H9 (cell line): Measurements from ENCODE around the gene TMEM30B. TPM values are rescaled to one million over a fixed set of nuclear protein-coding genes. Genes with fewer than 3 reads are reported as not detected.

ENCODE experiments used
- DNase-seq: peaks from one replicate; pipeline ENCODE4 v3.0.0-alpha.2; 2017
- H2AFZ ChIP-seq: one replicate; pipeline ENCODE4 v1.6.1; 2013; ENCODE audit warnings: mild to moderate bottlenecking, low read length, control low read depth, moderate library complexity
- H2AK5ac ChIP-seq: 2 replicates; pipeline ENCODE4 v1.6.1; 2013; ENCODE audit warnings: low read length, control low read depth, mixed read lengths; ENCODE audit not compliant: insufficient read length
- H2BK120ac ChIP-seq: one replicate; pipeline ENCODE4 v1.6.1; 2013; ENCODE audit warnings: low read depth, mild to moderate bottlenecking, low read length, control low read depth, inconsistent platforms; ENCODE audit not compliant: poor library complexity, severe bottlenecking
- H2BK12ac ChIP-seq: 2 replicates; pipeline ENCODE4 v1.6.1; 2013; ENCODE audit warnings: low read length, control low read depth, mixed read lengths, low read depth; ENCODE audit not compliant: insufficient read length
- H2BK15ac ChIP-seq: 2 replicates; pipeline ENCODE4 v1.6.1; 2013; ENCODE audit warnings: low read depth, low read length, control low read depth
- H2BK20ac ChIP-seq: one replicate; pipeline ENCODE4 v1.6.1; 2013; ENCODE audit warnings: low read depth, mild to moderate bottlenecking, low read length, control low read depth, inconsistent platforms; ENCODE audit not compliant: poor library complexity, severe bottlenecking
- H2BK5ac ChIP-seq: 2 replicates; pipeline ENCODE4 v1.6.1; 2013; ENCODE audit warnings: low read length, control low read depth, mixed read lengths; ENCODE audit not compliant: insufficient read length
- H3K14ac ChIP-seq: 2 replicates; pipeline ENCODE4 v1.6.1; 2013; ENCODE audit warnings: low read length, control low read depth; ENCODE audit not compliant: insufficient read depth
- H3K18ac ChIP-seq: 2 replicates; pipeline ENCODE4 v1.6.1; 2013; ENCODE audit warnings: low read depth, mild to moderate bottlenecking, mixed read lengths, low read length, control low read depth; ENCODE audit not compliant: insufficient read length
- H3K23ac ChIP-seq: 2 replicates; pipeline ENCODE4 v1.6.1; 2013; ENCODE audit warnings: low read length, control low read depth, mixed read lengths, low read depth; ENCODE audit not compliant: insufficient read length
- H3K23me2 ChIP-seq: 2 replicates; pipeline ENCODE4 v1.6.1; 2013; ENCODE audit warnings: low read depth, mild to moderate bottlenecking, mixed read lengths, low read length, control low read depth; ENCODE audit not compliant: insufficient read length, poor library complexity, severe bottlenecking
- H3K27ac ChIP-seq: 2 replicates; pipeline ENCODE4 v1.5.1; 2013; ENCODE audit warnings: low read length, control low read depth, mixed read lengths, low read depth; ENCODE audit not compliant: insufficient read length
- H3K27me3 ChIP-seq: 2 replicates; pipeline ENCODE4 v1.6.1; 2013; ENCODE audit warnings: low read length, control low read depth, inconsistent platforms; ENCODE audit not compliant: insufficient read depth
- H3K4ac ChIP-seq: 2 replicates; pipeline ENCODE4 v1.6.1; 2013; ENCODE audit warnings: low read depth, mild to moderate bottlenecking, control low read depth, inconsistent platforms, low read length, moderate library complexity
- H3K4me1 ChIP-seq: 2 replicates; pipeline ENCODE4 v1.6.1; 2013; ENCODE audit warnings: low read length, control low read depth, inconsistent platforms; ENCODE audit not compliant: insufficient read depth
- H3K4me2 ChIP-seq: 2 replicates; pipeline ENCODE4 v1.6.1; 2013; ENCODE audit warnings: low read length, control low read depth, mixed read lengths; ENCODE audit not compliant: insufficient read length, insufficient read depth
- H3K56ac ChIP-seq: 2 replicates; pipeline ENCODE4 v1.6.1; 2013; ENCODE audit warnings: low read depth, mild to moderate bottlenecking, mixed read lengths, low read length, control low read depth; ENCODE audit not compliant: insufficient read length
- H3K79me1 ChIP-seq: 2 replicates; pipeline ENCODE4 v1.6.1; 2013; ENCODE audit warnings: low read depth, mild to moderate bottlenecking, moderate library complexity, low read length, control low read depth, inconsistent platforms; ENCODE audit not compliant: insufficient read depth, poor library complexity, severe bottlenecking
- H3K79me2 ChIP-seq: 2 replicates; pipeline ENCODE4 v1.6.1; 2013; ENCODE audit warnings: low read length, control low read depth, inconsistent platforms; ENCODE audit not compliant: insufficient read depth
- H3K9ac ChIP-seq: 2 replicates; pipeline ENCODE4 v1.6.1; 2013; ENCODE audit warnings: low read length, control low read depth, mixed read lengths; ENCODE audit not compliant: insufficient read length; ENCODE audit errors: extremely low read depth
- H3K9me3 ChIP-seq: one replicate; pipeline ENCODE4 v1.6.1; 2013; ENCODE audit warnings: low read depth, low read length, inconsistent platforms; ENCODE audit not compliant: control insufficient read depth
- H3T11ph ChIP-seq: one replicate; pipeline ENCODE4 v1.6.1; 2013; ENCODE audit warnings: mild to moderate bottlenecking, low read length, control low read depth, inconsistent platforms
- H4K20me1 ChIP-seq: one replicate; pipeline ENCODE4 v1.6.1; 2013; ENCODE audit not compliant: control insufficient read depth, insufficient read length, insufficient read depth
- H4K5ac ChIP-seq: 2 replicates; pipeline ENCODE4 v1.6.1; 2013; ENCODE audit warnings: low read depth, mild to moderate bottlenecking, mixed read lengths, low read length, control low read depth; ENCODE audit not compliant: insufficient read length
- H4K8ac ChIP-seq: replicated peaks from 2 replicates; pipeline ENCODE4 v1.6.1; 2013; ENCODE audit warnings: low read length, control low read depth, mixed read lengths, low read depth; ENCODE audit not compliant: insufficient read length
- H4K91ac ChIP-seq: 2 replicates; pipeline ENCODE4 v1.6.1; 2013; ENCODE audit warnings: low read depth, mild to moderate bottlenecking, moderate library complexity, mixed read lengths, low read length, control low read depth; ENCODE audit not compliant: insufficient read length
- H3K27ac Mint-ChIP-seq, 3 experiments: 2 replicates in 2 of 3; 3 replicates in 1 of 3; pipeline ENCODE4 v1.8.0; 2020 to 2021; ENCODE audit warnings: mixed read lengths in 3 of 3, mild to moderate bottlenecking in 1 of 3, moderate library complexity in 1 of 3
- H3K27me3 Mint-ChIP-seq: 2 replicates; pipeline ENCODE4 v1.8.0; 2021; ENCODE audit warnings: low read depth, mild to moderate bottlenecking, moderate library complexity, mixed read lengths
- H3K36me3 Mint-ChIP-seq, 3 experiments: 2 replicates in 2 of 3; 3 replicates in 1 of 3; pipeline ENCODE4 v1.8.0; 2020 to 2021; ENCODE audit warnings: low read depth in 3 of 3, mixed read lengths in 3 of 3; ENCODE audit not compliant: insufficient read depth in 1 of 3
- H3K4me1 Mint-ChIP-seq, 2 experiments: 2 replicates each; pipeline ENCODE4 v1.8.0; 2020; ENCODE audit warnings: mixed read lengths in 2 of 2
- H3K4me3 Mint-ChIP-seq, 2 experiments: 2 replicates in 1 of 2; 3 replicates in 1 of 2; pipeline ENCODE4 v1.8.0; 2020 to 2021; ENCODE audit warnings: mild to moderate bottlenecking in 2 of 2, mixed read lengths in 2 of 2, moderate library complexity in 1 of 2
- H3K9me3 Mint-ChIP-seq, 2 experiments: 2 replicates in 1 of 2; 3 replicates in 1 of 2; pipeline ENCODE4 v1.8.0; 2020; ENCODE audit warnings: mild to moderate bottlenecking in 2 of 2, mixed read lengths in 2 of 2, moderate library complexity in 1 of 2
- WGBS: extraction: QIAGEN DNeasy Blood & Tissue Kit; methylation state at CpG from one replicate; pipeline ENCODE4 v1.1.7; 2013; ENCODE audit warnings: missing lambda C conversion rate, low lambda C conversion rate, mixed read lengths; ENCODE audit not compliant: insufficient read length; ENCODE audit errors: extremely low coverage; 5-methylcytosine and 5-hydroxymethylcytosine counted together
- total RNA-seq: library from RNA; stranded (reverse); gene quantifications from 2 replicates; pipeline ENCODE4 v1.2.1, GENCODE V29; 2021
- TF ChIP-seq, protein P1 (sequence below): fragments of 200-600 bp; sonication (generic); conservative IDR thresholded peaks from 3 replicates; pipeline ENCODE4 v1.8.0; 2021; ENCODE audit warnings: antibody characterized with exemption, mild to moderate bottlenecking

TMEM30B gene
- total RNA-seq, 1 experiment from 2014 or later = 12.2 TPM

DNA sequence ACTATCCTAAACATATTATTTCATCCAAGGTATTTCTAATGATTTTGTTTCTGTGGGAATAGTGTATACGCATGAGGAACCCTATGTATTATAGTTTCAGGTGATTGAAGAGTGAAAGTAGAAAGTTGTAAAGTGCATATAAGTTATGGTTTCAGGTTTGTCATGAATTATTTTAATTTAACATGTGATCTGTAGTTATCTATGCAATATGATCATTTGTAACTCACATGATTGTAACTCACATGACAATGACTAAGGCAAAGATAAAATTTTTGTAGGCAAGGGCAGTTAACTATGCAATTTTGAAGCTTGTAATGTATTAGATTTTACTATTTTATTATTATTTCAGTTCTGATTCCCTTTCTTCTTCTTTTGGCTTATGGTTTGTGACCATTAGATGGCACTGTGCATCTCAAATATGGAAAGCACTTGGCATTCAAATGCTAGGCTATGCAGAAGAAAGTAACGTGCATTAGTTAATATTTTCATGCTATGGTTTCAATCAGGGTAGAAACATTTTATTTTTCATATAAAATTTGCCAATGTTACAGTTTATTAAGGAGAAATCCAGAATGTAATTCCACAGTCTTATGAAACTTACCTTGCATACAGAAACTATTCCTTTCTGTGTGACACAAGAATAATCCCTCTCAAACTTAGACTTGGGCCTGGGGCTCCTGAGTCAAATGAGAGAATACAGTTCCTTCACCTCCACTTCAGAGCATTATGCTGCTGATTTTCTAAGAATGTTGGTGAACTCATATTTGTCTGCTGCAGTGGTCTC is 15.8 kb upstream of the TMEM30B start:
- Mint-ChIP-seq H3K4me3 (no peak overlapping the region), H3K27ac (no peak overlapping the region), H3K9me3 (no peaks in the 10 kb centered on the region), H3K36me3 (no peaks in the 10 kb centered on the region), H3K27me3 (peaks cover 4% of the 10 kb centered on the region), H3K4me1 (peaks cover 32 to 35% of the 10 kb centered on the region in 2 experiments)
- Histone ChIP-seq H3K4me1 (peaks cover 5% of the 10 kb centered on the region; the same call in 1 of the 2 replicates), H2AK5ac (no peak overlapping the region), H2BK12ac (no peak overlapping the region), H3K56ac (no peak overlapping the region), H3K27me3 (no peaks in the 10 kb centered on the region), H3K23me2 (no peaks in the 10 kb centered on the region), H4K8ac (no peak overlapping the region), H2AFZ (no peak overlapping the region), H2BK20ac (no peak overlapping the region), H3K79me2 (no peaks in the 10 kb centered on the region), H2BK5ac (no peak overlapping the region), H3K9me3 (no peaks in the 10 kb centered on the region), H3K4ac (no peak overlapping the region), H3K27ac (no peak overlapping the region), H3K4me2 (no peak overlapping the region), H4K20me1 (no peaks in the 10 kb centered on the region), H2BK15ac (no peak overlapping the region), H3K18ac (no peak overlapping the region), H4K91ac (no peak overlapping the region), H3T11ph (no peak overlapping the region), H3K9ac (no peak overlapping the region), H3K23ac (no peak overlapping the region), H3K79me1 (no peaks in the 10 kb centered on the region), H4K5ac (no peak overlapping the region), H3K14ac (no peak overlapping the region), H2BK120ac (no peak overlapping the region)
- DNase-seq = no peak
- TF ChIP-seq, protein P1, sequence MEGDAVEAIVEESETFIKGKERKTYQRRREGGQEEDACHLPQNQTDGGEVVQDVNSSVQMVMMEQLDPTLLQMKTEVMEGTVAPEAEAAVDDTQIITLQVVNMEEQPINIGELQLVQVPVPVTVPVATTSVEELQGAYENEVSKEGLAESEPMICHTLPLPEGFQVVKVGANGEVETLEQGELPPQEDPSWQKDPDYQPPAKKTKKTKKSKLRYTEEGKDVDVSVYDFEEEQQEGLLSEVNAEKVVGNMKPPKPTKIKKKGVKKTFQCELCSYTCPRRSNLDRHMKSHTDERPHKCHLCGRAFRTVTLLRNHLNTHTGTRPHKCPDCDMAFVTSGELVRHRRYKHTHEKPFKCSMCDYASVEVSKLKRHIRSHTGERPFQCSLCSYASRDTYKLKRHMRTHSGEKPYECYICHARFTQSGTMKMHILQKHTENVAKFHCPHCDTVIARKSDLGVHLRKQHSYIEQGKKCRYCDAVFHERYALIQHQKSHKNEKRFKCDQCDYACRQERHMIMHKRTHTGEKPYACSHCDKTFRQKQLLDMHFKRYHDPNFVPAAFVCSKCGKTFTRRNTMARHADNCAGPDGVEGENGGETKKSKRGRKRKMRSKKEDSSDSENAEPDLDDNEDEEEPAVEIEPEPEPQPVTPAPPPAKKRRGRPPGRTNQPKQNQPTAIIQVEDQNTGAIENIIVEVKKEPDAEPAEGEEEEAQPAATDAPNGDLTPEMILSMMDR = peak; percentile 74
- WGBS = no CpG with 5 or more reads among the region's 2 CpGs
